HEK293 (cell line): ENCODE data around the gene FGF6.

Experiments used
- CTCF ChIA-PET: fragments of 350-600 bp; formaldehyde crosslinking; extraction: SDS; loops from one replicate; lab custom pipeline; 2021; ENCODE audit warnings: antibody characterized with exemption; lab: Yijun Ruan, JAX
- POLR2A ChIA-PET: fragments of 300-600 bp; formaldehyde crosslinking; extraction: SDS; loops from one replicate; lab custom pipeline; 2020; ENCODE audit warnings: antibody characterized with exemption, inconsistent platforms; lab: Yijun Ruan, JAX
- H3K27ac ChIP-seq: fragments of 200-500 bp; sonication (Bioruptor generic); 2 replicates; pipeline ENCODE4 v1.5.1; 2014; ENCODE audit warnings: low read depth, low read length, control low read depth, inconsistent platforms; ENCODE audit errors: extremely low read depth
- H3K36me3 ChIP-seq, 2 experiments: fragments of 200-500 bp in 1 of 2; sonication (Bioruptor generic) in 1 of 2; 1 replicate in 1 of 2; 2 replicates in 1 of 2; pipeline ENCODE4 v1.5.1; 2014 to 2017; ENCODE audit warnings: inconsistent platforms in 2 of 2, low read length in 2 of 2; ENCODE audit not compliant: control insufficient read depth in 2 of 2, insufficient read depth in 1 of 2
- H3K4me1 ChIP-seq: fragments of 200-500 bp; sonication (Bioruptor generic); 2 replicates; pipeline ENCODE4 v1.5.1; 2014; ENCODE audit warnings: mild to moderate bottlenecking, low read length, inconsistent platforms; ENCODE audit not compliant: control insufficient read depth, insufficient read depth
- H3K4me3 ChIP-seq: 2 replicates; pipeline ENCODE4 v1.5.1; 2011; ENCODE audit warnings: low read depth, mild to moderate bottlenecking, control low read depth, low read length, moderate library complexity
- H3K9me3 ChIP-seq: fragments of 200-500 bp; sonication (Bioruptor generic); 2 replicates; pipeline ENCODE4 v1.5.1; 2014; ENCODE audit warnings: low read depth, low read length, inconsistent platforms; ENCODE audit not compliant: control insufficient read depth, insufficient read depth
- HOXC10 ChIP-seq: sonication (generic); formaldehyde crosslinking; IDR thresholded peaks from 2 replicates; pipeline ENCODE4 v1.8.1; 2023; ENCODE audit warnings: mild to moderate bottlenecking, missing genetic modification reagents
- OVOL3 ChIP-seq: fragments of 450-650 bp; formaldehyde crosslinking; IDR thresholded peaks from 2 replicates; pipeline ENCODE4 v1.5.1; 2016; ENCODE audit warnings: missing biosample characterization, missing genetic modification characterization
- SCRT1 ChIP-seq: fragments of 450-650 bp; formaldehyde crosslinking; IDR thresholded peaks from 2 replicates; pipeline ENCODE4 v1.5.1; 2016; ENCODE audit warnings: missing biosample characterization, missing genetic modification characterization, borderline replicate concordance
- SETDB1 ChIP-seq: IDR thresholded peaks from one replicate; pipeline ENCODE4 v1.6.1; 2017; ENCODE audit warnings: mild to moderate bottlenecking, low read length, moderate library complexity, mixed read lengths; ENCODE audit not compliant: insufficient read length
- SP2 ChIP-seq: fragments of 450-650 bp; formaldehyde crosslinking; IDR thresholded peaks from 2 replicates; pipeline ENCODE4 v1.5.1; 2016; ENCODE audit warnings: missing biosample characterization, missing genetic modification characterization
- ZFP37 ChIP-seq: fragments of 450-650 bp; formaldehyde crosslinking; IDR thresholded peaks from 2 replicates; pipeline ENCODE4 v1.5.1; 2016; ENCODE audit warnings: missing biosample characterization, missing genetic modification characterization
- ZFP41 ChIP-seq: fragments of 450-650 bp; formaldehyde crosslinking; IDR thresholded peaks from 2 replicates; pipeline ENCODE4 v1.5.1; 2016; ENCODE audit warnings: missing biosample characterization, missing genetic modification characterization, borderline replicate concordance
- ZFP69B ChIP-seq: fragments of 450-650 bp; formaldehyde crosslinking; IDR thresholded peaks from 2 replicates; pipeline ENCODE4 v1.5.1; 2016; ENCODE audit warnings: missing biosample characterization, missing genetic modification characterization
- ZNF140 ChIP-seq: fragments of 450-650 bp; formaldehyde crosslinking; IDR thresholded peaks from 2 replicates; pipeline ENCODE4 v1.5.1; 2016; ENCODE audit warnings: missing biosample characterization, missing genetic modification characterization
- ZNF146 ChIP-seq: fragments of 450-650 bp; formaldehyde crosslinking; IDR thresholded peaks from 2 replicates; pipeline ENCODE4 v1.5.1; 2016; ENCODE audit warnings: missing biosample characterization, missing genetic modification characterization
- ZNF175 ChIP-seq: fragments of 450-650 bp; formaldehyde crosslinking; IDR thresholded peaks from 2 replicates; pipeline ENCODE4 v1.5.1; 2016; ENCODE audit warnings: missing biosample characterization, missing genetic modification characterization
- ZNF23 ChIP-seq: fragments of 450-650 bp; formaldehyde crosslinking; IDR thresholded peaks from 2 replicates; pipeline ENCODE4 v1.5.1; 2016; ENCODE audit warnings: missing biosample characterization, missing genetic modification characterization, borderline replicate concordance
- ZNF239 ChIP-seq: fragments of 450-650 bp; formaldehyde crosslinking; IDR thresholded peaks from 2 replicates; pipeline ENCODE4 v1.5.1; 2016; ENCODE audit warnings: missing biosample characterization, missing genetic modification characterization
- ZNF248 ChIP-seq: fragments of 450-650 bp; formaldehyde crosslinking; IDR thresholded peaks from 2 replicates; pipeline ENCODE4 v1.5.1; 2017; ENCODE audit warnings: missing biosample characterization, missing genetic modification characterization
- ZNF274 ChIP-seq, 2 experiments: fragments of 200-500 bp in 1 of 2; fragments of 450-650 bp in 1 of 2; sonication (Bioruptor generic) in 1 of 2; formaldehyde crosslinking in 1 of 2; IDR thresholded peaks; 2 replicates each; pipeline versions ENCODE4 v1.5.1 to v1.6.1; 2014 to 2016; ENCODE audit warnings: borderline replicate concordance in 1 of 2, inconsistent platforms in 1 of 2, low read length in 1 of 2, missing biosample characterization in 1 of 2, missing genetic modification characterization in 1 of 2
- ZNF341 ChIP-seq: fragments of 450-650 bp; formaldehyde crosslinking; IDR thresholded peaks from 2 replicates; pipeline ENCODE4; 2016; ENCODE audit warnings: low read depth, missing biosample characterization, missing genetic modification characterization
- ZNF555 ChIP-seq: fragments of 450-650 bp; formaldehyde crosslinking; conservative IDR thresholded peaks from 2 replicates; pipeline ENCODE4 v1.5.1; 2017; ENCODE audit warnings: missing biosample characterization, mild to moderate bottlenecking, missing genetic modification characterization, inconsistent platforms
- ZNF558 ChIP-seq: fragments of 450-650 bp; formaldehyde crosslinking; IDR thresholded peaks from 2 replicates; pipeline ENCODE4 v1.5.1; 2016; ENCODE audit warnings: missing biosample characterization, missing genetic modification characterization
- ZNF560 ChIP-seq: fragments of 450-650 bp; formaldehyde crosslinking; IDR thresholded peaks from 2 replicates; pipeline ENCODE4 v1.5.1; 2017; ENCODE audit warnings: missing biosample characterization, missing genetic modification characterization, borderline replicate concordance
- ZNF768 ChIP-seq: fragments of 450-650 bp; formaldehyde crosslinking; IDR thresholded peaks from 2 replicates; pipeline ENCODE4 v1.5.1; 2018; ENCODE audit warnings: missing biosample characterization, mild to moderate bottlenecking, missing genetic modification characterization
- ZNF791 ChIP-seq: fragments of 450-650 bp; formaldehyde crosslinking; IDR thresholded peaks from 2 replicates; pipeline ENCODE4 v1.5.1; 2016; ENCODE audit warnings: missing biosample characterization, missing genetic modification characterization
- TF ChIP-seq, protein P1 (sequence below): fragments of 450-650 bp; formaldehyde crosslinking; IDR thresholded peaks from 2 replicates; pipeline ENCODE4 v1.5.0; 2017; ENCODE audit warnings: missing biosample characterization, missing genetic modification characterization, borderline replicate concordance
- TF ChIP-seq, protein P2 (sequence below): fragments of 450-650 bp; formaldehyde crosslinking; IDR thresholded peaks from 2 replicates; pipeline ENCODE4 v1.5.1; 2016; ENCODE audit warnings: missing biosample characterization, missing genetic modification characterization
- TF ChIP-seq, protein P3 (sequence below): fragments of 450-650 bp; formaldehyde crosslinking; IDR thresholded peaks from 2 replicates; pipeline ENCODE4 v1.5.1; 2017; ENCODE audit warnings: missing biosample characterization, mild to moderate bottlenecking, missing genetic modification characterization, moderate library complexity
- TF ChIP-seq, protein P4 (sequence below): fragments of 450-650 bp; formaldehyde crosslinking; IDR thresholded peaks from 2 replicates; pipeline ENCODE4 v1.5.1; 2016; ENCODE audit warnings: missing biosample characterization, missing genetic modification characterization, borderline replicate concordance

Gene FGF6

DNA sequence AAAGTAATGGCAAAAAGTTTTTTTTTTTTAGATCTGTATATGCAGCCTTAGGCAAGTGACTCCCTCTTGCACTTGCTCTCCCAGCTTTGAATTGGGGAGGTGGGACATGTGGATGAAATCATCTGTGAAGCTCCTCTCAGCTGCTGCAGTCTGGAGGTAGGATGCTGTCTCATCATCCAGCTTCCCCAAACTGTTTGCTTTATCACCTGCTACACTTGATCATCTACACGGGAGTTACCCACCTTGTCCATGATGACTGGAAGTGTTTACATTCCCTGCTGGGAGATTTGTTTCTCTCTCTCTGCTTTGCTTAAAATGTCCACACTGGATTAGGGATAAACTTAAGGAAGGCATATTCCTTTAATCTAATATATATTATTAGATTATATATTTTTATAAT lies 57.6 kb downstream of the FGF6 start (continued):
- TF ChIP-seq, protein P1, sequence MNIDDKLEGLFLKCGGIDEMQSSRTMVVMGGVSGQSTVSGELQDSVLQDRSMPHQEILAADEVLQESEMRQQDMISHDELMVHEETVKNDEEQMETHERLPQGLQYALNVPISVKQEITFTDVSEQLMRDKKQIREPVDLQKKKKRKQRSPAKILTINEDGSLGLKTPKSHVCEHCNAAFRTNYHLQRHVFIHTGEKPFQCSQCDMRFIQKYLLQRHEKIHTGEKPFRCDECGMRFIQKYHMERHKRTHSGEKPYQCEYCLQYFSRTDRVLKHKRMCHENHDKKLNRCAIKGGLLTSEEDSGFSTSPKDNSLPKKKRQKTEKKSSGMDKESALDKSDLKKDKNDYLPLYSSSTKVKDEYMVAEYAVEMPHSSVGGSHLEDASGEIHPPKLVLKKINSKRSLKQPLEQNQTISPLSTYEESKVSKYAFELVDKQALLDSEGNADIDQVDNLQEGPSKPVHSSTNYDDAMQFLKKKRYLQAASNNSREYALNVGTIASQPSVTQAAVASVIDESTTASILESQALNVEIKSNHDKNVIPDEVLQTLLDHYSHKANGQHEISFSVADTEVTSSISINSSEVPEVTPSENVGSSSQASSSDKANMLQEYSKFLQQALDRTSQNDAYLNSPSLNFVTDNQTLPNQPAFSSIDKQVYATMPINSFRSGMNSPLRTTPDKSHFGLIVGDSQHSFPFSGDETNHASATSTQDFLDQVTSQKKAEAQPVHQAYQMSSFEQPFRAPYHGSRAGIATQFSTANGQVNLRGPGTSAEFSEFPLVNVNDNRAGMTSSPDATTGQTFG (tag by site-specific recombination), result no peak
- TF ChIP-seq ZNF768, result no peak
- TF ChIP-seq ZNF791 (tag by site-specific recombination), result no peak
- TF ChIP-seq, protein P2, sequence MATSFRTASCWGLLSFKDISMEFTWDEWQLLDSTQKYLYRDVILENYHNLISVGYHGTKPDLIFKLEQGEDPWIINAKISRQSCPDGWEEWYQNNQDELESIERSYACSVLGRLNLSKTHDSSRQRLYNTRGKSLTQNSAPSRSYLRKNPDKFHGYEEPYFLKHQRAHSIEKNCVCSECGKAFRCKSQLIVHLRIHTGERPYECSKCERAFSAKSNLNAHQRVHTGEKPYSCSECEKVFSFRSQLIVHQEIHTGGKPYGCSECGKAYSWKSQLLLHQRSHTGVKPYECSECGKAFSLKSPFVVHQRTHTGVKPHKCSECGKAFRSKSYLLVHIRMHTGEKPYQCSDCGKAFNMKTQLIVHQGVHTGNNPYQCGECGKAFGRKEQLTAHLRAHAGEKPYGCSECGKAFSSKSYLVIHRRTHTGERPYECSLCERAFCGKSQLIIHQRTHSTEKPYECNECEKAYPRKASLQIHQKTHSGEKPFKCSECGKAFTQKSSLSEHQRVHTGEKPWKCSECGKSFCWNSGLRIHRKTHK, result no peak
- TF ChIP-seq ZNF341 (tag by site-specific recombination), result no peak
- no peak for TF ChIP-seq ZNF558
- no peak for TF ChIP-seq ZFP37 (tag by site-specific recombination)
- TF ChIP-seq ZFP41, result no peak

DNA sequence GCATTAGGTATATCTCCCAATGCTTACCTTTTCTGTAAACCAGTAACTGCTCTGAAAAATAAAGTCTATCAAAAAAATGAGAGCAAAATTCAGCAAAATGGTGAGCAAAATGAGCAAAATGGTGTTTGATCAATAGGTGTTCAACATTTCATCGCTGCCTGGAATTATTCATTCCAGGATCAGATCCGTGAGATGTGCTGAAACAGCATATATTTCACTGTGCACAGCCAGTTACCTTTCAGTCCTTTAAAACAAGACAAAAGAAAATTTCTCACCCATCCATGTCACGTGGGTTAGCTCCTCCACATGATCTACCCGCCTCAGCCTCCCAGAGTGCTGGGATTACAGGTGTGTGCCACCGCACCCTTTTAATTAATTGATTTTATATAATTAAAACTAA lies 58.0 kb downstream of the FGF6 start:
- H3K4me1 ChIP-seq, result no peaks in the 10 kb centered on the region
- no peak overlapping the region for H3K27ac ChIP-seq
- POLR2A ChIA-PET, result no interaction called here
- TF ChIP-seq ZFP69B, result no peak
- TF ChIP-seq OVOL3, result no peak
- no peak for TF ChIP-seq ZNF555 (tag by site-specific recombination)
- TF ChIP-seq, protein P3, sequence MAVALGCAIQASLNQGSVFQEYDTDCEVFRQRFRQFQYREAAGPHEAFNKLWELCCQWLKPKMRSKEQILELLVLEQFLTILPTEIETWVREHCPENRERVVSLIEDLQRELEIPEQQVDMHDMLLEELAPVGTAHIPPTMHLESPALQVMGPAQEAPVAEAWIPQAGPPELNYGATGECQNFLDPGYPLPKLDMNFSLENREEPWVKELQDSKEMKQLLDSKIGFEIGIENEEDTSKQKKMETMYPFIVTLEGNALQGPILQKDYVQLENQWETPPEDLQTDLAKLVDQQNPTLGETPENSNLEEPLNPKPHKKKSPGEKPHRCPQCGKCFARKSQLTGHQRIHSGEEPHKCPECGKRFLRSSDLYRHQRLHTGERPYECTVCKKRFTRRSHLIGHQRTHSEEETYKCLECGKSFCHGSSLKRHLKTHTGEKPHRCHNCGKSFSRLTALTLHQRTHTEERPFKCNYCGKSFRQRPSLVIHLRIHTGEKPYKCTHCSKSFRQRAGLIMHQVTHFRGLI (tag by site-specific recombination), result no peak
- TF ChIP-seq SP2 (tag by site-specific recombination), result no peak
- no peak for TF ChIP-seq HOXC10 (CRISPR knock-in tag)
- TF ChIP-seq ZNF248 (tag by site-specific recombination), result no peak
- TF ChIP-seq ZNF23 (tag by site-specific recombination), result no peak
- no peak for TF ChIP-seq ZNF146
- no peak for TF ChIP-seq ZNF558
- no peak for TF ChIP-seq ZNF175
- TF ChIP-seq ZNF560, result no peak
- H3K4me3 ChIP-seq, result no peak overlapping the region
- CTCF ChIA-PET, result interaction anchor here (1.2 kb wide), 1 partner anchor 10 kb away, joined by 3 read pairs; no protein-coding TSS in a partner anchor
- H3K36me3 ChIP-seq, result no peaks in the 10 kb centered on the region
- no peaks in the 10 kb centered on the region for H3K9me3 ChIP-seq

DNA sequence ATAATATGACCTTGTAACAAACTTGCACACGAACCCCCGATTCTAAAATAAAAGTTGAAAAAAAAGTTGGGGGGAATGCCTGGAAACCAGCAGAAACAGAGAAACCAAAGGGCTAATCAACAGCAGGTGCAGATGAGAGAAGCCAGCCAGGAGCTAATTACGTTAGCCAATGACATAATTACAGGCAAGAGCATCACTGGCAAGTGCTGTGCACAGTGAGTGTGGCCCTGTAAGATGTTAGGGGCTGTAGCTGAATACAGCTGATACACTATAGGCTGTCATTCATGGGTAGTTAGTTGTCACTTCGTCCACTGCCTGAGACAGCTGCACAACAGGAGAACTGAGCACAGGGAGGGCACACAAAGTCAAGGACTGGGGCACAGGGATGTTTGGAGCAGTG lies 58.8 kb downstream of the FGF6 start:
- Histone ChIP-seq H3K9me3 (no peaks in the 10 kb centered on the region), H3K4me1 (no peaks in the 10 kb centered on the region), H3K36me3 (no peaks in the 10 kb centered on the region), H3K4me3 (no peak overlapping the region), H3K27ac (no peak overlapping the region)
- CTCF ChIA-PET, result no interaction called here
- POLR2A ChIA-PET, result no interaction called here
- TF ChIP-seq ZNF140 (tag by site-specific recombination) (no peak), SP2 (tag by site-specific recombination) (no peak), ZNF239 (tag by site-specific recombination) (no peak), ZNF274 (IDR thresholded peaks at IDR 0.05; ENCODE audit: low read length) (no peak), ZNF274 (tag by site-specific recombination; IDR thresholded peaks at IDR 0.05; ENCODE audit: borderline replicate concordance) (no peak), SCRT1 (no peak), SETDB1 (no peak)
- TF ChIP-seq, protein P4, sequence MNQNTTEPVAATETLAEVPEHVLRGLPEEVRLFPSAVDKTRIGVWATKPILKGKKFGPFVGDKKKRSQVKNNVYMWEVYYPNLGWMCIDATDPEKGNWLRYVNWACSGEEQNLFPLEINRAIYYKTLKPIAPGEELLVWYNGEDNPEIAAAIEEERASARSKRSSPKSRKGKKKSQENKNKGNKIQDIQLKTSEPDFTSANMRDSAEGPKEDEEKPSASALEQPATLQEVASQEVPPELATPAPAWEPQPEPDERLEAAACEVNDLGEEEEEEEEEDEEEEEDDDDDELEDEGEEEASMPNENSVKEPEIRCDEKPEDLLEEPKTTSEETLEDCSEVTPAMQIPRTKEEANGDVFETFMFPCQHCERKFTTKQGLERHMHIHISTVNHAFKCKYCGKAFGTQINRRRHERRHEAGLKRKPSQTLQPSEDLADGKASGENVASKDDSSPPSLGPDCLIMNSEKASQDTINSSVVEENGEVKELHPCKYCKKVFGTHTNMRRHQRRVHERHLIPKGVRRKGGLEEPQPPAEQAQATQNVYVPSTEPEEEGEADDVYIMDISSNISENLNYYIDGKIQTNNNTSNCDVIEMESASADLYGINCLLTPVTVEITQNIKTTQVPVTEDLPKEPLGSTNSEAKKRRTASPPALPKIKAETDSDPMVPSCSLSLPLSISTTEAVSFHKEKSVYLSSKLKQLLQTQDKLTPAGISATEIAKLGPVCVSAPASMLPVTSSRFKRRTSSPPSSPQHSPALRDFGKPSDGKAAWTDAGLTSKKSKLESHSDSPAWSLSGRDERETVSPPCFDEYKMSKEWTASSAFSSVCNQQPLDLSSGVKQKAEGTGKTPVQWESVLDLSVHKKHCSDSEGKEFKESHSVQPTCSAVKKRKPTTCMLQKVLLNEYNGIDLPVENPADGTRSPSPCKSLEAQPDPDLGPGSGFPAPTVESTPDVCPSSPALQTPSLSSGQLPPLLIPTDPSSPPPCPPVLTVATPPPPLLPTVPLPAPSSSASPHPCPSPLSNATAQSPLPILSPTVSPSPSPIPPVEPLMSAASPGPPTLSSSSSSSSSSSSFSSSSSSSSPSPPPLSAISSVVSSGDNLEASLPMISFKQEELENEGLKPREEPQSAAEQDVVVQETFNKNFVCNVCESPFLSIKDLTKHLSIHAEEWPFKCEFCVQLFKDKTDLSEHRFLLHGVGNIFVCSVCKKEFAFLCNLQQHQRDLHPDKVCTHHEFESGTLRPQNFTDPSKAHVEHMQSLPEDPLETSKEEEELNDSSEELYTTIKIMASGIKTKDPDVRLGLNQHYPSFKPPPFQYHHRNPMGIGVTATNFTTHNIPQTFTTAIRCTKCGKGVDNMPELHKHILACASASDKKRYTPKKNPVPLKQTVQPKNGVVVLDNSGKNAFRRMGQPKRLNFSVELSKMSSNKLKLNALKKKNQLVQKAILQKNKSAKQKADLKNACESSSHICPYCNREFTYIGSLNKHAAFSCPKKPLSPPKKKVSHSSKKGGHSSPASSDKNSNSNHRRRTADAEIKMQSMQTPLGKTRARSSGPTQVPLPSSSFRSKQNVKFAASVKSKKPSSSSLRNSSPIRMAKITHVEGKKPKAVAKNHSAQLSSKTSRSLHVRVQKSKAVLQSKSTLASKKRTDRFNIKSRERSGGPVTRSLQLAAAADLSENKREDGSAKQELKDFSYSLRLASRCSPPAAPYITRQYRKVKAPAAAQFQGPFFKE (tag by site-specific recombination), result no peak
